NCI-H2171 treated with DMSO at 0.1 percent for 48 hours (cell line): ENCODE data around the gene STK25.

Source experiments
- DNase-seq: peaks from one replicate; lab custom pipeline; 2025; lab: John Stamatoyannopoulos, UW

The STK25 gene

DNA sequence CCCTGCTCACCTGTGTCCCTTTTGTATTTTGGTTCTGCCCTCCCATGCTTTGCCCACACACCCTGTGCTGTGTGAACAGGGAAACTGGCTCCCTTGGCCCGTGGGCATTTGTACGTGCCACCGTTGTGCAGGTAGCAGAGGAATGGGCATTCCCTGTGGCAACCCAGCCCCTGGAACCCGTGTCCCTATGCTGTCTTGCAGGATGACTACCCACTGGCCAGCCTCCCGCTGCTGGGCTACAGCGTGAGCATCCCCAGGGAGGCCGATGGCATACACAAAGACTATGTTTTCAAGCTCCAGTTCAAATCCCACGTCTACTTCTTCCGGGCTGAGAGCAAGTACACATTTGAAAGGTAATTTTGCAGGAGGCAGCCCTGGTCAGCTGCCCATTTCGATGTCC, 15.3 kb downstream of the STK25 start:
- no peak for DNase-seq

DNA sequence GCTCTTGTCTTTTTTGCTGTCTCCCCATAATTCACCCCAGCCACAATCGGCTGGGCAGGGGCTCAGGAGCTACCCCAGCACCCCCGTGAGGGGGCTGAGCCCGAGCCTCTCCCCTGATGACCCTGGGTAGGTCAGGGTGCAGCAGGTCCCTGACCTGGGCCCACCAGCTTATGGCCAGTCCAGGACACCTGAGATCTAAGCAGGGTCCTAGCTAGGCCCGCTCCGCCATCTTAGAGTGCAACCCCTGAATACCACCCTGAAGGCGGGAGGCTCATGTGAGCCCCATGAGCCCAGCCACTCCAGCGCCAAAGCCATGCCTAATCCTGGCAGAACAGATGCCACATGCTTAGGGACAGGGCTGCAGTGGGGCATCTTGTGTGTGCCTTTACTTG, 16.2 kb downstream of the STK25 start:
- DNase-seq = no peak

DNA sequence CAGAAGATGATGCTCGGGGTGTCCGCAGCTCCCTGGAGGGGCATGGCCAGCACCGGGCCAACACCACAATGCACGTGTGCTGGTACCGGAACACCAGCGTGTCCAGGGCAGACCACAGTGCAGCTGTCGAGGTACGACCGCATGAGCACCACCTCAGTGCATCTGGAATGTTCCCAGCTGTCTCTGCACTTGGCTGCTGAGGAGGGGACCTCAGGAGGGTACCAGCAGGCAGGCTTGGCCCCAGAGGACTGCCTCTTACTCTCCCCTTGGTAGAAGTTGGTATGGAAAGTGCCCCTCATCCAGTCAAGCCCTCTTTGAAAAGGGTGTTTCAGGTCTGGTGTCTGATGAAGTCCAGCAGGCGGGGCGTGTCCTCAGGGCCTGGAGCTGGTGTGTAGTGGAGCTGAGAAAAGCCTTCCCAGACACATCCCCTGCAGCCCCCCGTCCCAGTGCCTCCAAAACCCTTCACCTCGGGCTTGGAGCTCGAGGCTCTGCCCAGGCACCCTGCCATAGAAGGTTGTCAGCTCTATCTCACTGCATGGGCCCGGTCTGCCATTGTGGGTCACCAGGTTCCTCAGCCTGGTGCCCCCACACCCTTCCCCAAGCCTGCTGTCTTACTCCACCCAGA, 16.7 kb downstream of the STK25 start:
- DNase-seq = no peak

DNA sequence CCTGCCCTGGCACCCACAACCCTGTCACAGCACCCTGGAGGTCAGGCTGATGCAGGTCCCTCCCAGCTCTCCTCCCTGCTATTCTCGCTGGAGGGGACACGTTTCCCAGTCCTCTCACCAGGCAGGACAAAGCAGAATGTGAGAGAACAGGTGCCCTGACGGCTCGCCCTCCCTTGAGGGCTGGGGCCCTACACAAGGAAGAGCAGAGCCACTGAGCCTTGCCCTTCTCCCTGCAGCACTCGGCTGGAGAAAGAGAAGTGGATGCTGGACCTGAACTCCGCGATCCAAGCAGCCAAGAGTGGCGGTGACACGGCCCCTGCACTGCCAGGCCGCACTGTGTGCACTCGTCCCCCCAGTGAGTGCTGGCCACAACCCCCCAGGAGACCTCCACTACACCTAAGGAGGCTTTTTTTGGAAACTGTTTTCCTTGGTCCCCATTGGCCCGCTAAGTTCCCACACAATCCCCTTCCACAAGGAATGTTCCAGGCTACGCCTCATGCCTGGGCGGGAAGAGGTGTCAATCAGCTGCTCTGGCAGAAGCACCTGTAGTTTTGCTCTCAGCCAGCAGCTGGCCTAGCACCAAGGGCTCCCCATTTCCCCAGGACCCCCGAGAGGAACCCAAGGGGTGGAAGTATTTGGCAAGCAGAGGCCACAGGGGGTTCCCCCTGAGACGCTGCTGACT, 17.4 kb downstream of the STK25 start:
- no peak for DNase-seq

DNA sequence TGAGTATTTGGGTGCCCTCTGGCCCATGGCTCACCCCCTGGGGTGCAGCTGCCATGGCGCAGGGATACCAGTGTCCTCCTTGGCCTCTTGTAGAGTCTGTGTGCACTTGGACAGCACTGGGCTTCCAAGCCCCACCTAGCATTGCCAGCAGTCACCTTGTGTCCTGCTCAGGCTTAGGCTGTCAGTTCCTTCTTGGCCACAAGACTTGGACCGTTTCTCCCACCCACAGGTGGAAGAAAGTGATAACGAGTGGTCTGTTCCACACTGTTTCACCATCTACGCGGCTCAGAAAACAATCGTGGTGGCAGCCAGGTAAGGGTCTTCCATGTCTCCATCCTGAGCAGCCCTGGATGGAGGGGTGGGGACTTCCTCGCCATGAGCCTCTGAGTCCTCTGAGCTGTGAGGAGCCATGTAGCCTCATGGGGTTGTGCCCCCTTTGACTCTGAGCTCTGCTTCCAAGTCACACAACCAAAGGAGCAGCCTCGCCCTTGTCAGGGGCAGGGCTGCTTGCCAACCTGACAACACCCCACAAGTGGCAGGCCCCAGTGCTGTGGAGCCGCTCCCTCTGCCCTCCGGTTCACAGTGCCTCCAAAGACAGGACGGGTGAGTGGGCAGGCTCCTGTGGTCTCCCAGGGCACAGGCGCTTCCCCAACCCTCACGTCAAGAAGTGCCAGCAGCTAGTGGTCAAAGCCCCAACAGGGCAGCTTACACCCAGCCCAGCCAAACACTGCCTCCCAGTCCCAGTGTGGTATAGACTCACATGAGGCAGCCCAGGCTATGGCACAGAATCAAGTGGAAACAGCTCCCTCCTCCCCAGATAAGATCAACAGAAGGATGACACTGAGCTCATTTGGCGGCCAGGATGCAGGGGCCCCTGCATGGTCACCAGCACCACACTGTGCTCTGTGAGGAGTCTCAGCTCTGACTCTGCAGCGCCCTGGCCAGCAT, 18.4 kb downstream of the STK25 start:
- no peak for DNase-seq

DNA sequence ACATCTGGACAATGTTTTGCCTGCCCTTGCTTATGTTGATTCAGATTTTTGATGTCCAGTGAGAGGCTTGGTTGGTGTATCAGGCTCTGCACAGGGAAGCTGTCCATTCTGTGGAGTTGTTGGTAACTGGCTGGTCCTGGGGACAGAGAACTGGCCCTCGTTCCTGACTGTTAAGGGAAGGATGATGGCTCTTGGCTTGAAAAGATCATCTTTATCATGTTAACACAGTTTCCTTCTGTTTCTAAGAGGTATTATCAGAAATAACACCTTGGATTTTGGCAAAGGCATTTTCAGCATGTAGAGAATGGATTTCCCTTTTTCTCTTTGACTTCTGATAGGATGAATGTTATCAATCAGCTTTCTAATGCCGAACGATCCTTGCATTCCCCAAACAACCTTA, 19.3 kb downstream of the STK25 start:
- DNase-seq = no peak

DNA sequence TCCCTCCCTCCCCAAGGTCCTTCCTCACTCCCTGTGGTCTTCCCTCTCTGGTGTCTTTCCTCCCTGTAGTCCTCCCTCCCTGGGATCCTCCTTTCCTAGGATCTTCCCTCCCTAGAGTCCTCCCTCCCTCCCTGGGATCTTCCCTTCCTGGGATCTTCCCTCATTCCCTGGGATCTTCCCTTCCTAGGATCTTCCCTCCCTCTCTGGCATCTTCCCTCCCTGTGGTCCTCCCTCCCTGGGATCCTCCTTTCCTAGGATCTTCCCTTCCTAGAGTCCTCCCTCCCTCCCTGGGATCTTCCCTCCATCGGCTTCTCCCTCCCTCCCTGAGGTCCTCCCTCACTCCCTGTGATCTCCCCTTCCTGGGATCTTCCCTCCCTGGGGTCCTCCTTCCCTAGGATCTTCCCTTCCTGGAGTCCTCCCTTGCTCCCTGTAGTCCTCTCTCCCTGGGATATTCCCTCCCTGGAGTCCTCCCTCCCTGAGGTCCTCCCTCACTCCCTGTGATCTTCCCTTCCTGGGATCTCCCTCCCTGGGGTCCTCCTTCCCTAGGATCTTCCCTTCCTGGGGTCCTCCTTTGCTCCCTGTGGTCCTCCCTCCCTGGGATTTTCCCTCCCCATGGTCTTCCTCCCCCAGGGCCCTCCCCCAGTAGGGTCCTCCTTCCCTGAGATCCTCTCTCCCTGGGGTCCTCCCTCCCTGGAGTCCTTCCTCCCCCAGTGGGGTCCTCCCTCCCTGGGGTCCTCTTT, 23.0 kb downstream of the STK25 start:
- no peak for DNase-seq

DNA sequence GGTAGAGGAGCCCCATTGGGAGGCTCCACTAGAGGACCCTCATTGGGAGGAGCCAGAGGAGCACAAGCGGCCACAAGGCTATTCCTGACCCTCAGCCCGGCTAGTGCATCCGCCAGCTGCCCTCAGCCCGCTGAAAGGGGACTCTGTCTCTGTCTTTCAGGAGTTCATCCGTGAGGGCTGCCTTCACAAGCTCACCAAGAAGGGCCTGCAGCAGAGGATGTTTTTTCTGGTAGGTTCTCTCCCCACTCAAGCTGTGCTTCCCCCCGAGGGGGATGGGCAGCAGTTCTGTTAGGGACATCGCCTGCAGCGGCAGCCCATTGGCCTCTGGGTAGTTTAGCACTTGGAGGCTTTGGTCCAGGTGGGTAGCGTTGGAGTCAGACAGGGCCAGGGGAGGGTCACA, 25.1 kb downstream of the STK25 start:
- no peak for DNase-seq

DNA sequence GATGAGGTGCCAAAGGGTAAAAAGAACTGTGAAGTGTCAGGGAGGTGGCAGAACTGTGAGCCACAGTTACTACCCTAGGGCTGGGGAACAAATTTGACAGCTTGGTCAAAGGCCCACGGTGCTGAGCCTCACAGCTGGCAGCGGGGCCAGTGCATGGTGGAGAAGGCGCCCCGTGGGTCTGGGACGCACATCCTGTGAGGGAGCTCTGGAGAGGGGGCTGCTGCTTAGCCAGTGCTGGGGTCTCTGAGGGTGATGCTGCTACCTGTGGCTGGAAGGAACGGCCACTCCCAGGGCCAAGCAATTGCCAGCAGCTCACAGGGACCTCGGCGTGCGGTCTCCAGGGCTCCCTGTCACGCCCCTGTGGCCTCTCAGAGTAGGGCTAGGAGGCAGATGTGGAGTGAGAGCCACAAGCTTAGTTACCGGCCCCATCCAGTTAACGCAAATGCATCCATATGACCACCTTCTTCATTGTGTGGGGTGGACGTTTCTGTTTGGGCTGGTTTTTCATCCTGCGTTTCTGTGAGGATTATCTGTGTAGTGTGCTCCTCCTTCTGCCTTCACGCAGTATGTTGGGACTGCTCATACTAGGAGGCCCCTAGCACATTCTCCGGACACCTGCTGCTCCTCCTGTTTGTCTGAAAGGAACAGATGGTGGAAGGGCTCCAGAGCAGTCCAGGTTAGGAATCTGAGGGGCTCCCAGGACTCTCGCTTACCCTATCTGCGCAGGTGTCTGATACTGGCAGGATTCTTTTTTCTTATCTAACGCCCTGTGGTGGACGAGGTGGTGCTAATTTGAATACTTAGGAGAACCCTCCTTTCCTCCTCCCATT, 26.0 kb downstream of the STK25 start:
- peak; percentile 66 for DNase-seq

DNA sequence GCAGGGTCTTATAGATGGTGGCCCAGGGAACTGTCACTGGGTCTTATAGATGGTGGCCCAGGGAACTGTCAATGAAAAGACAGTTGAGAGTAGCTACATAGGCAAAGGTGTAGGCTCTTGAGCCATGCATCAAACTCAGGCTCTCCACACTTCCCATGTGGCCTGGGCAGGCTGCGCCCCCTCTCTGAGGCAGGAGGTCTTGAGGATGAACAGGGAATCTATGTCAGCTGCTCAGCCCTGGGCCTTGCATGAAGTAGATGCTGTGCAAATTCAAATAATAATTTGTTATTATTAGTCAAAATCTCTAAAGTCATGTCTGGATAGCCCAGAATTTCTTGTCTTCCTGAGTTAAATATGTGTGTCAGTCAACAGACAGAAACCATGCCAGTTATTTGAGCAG, 26.7 kb downstream of the STK25 start:
- DNase-seq = no peak

DNA sequence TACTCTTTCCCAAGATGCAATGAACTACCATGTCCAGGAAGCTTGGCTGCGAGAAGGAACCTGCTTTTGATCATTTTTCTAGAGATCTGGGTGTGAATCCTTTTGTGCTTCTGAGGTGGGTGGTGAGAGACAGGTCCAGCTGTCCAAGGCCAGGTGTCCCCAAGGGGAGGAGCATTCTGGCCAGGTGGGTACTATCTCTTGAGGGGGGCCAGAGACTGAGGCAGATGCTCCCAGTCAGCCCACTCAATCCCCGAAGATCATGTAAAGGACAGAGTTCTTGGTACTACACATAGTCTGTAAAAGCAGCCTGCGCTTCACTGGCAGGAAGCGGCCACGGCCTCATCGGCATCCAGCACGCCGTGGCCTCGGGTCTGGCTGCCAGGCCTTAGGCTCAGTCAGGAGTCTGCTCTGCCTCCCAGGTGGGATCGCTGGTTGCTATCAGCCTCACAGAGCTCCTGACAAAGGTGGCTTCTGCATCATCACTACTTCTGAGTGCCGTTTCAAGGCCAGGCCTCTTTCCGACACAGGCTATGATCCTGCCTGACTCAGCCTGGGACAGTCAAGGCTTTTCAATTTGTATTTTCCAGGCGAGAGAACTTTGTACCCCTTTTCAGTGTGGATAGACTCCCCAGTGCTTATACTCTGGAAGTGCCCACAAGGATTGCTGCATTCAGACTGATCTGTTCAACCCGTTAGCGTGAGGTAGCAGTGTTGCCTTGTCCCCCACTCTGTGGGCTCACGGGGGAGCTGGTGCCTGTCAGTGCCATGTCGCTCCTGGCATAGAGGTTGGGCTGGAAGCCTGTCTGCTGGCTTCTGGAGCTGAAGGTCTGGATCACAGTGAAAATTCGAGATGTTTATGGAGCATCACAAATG, 29.1 kb downstream of the STK25 start:
- no peak for DNase-seq

DNA sequence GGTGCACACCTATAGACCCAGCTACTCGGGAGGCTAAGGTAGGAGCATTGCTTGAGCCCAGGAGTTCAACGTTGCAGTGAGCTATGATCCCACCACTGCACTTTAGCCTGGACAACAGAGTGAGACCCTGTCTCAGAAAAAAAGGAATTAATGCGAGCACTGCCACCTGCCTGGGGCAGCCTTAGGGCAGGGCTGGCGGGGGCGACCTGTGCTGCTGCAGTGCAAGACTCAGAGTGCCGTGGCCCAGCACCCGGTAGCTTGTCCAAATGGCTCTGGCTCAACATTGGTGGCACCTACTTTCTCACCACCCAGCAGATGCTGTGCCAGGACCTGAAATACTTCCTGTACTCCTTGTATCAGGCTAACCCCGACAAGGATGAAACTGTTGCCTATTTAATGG, 30.2 kb downstream of the STK25 start:
- DNase-seq = no peak

DNA sequence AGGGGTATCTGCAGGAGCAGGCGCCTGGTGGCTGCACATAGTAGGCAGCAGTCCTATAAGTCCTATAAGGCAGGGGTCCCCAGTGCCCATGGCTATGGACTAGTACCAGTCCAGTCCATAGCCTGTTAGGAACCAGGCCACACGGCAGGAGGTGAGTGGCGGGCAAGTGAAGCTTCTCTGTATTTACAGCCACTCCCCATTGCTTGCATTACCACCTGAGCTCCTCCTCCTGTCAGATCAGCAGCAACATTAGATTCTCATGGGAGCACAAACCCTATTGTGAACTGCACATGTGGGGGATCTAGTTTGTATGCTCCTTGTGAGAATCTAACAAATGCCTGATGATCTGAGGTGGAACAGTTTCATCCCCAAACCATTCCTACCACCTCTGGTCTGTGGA, 33.1 kb downstream of the STK25 start:
- no peak for DNase-seq

DNA sequence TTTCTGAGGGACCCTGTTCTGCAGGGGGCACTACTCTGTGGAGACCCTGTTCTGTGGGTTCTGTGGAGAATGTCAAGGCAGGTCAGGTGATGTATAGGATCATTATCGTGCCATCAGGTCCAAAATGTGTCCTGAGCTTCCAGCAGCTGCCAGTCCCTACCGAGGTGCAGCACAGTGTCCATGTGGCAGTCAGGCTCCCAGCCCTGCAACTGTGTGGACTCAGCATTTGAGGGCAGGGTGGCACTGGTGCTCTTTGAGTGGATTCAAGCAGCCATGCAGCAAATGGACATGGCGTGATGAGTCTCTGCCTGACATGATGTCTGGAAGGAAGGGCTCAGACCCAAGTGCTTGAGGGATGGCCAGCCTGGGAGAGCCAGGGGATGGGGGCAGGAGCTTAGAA, 35.0 kb downstream of the STK25 start:
- no peak for DNase-seq

DNA sequence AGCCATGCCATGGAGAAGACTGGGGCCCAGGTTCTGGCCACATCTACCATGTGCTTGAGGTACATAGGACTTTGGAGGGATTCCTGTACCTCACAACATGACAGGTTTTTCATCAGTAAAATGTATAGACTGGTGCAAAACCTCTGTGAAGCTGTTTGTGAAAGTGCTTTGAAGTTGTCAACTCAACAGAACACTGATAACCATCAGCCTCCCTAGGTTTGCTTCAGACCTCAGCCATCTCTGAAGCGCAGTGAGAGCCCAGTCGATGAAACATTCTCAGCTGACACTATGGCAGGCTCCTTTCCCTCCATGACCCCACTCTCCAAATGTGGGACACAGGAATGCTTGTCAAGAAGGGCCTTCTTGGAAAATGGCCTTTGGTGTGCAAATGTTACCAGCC, 38.6 kb downstream of the STK25 start:
- DNase-seq = no peak

DNA sequence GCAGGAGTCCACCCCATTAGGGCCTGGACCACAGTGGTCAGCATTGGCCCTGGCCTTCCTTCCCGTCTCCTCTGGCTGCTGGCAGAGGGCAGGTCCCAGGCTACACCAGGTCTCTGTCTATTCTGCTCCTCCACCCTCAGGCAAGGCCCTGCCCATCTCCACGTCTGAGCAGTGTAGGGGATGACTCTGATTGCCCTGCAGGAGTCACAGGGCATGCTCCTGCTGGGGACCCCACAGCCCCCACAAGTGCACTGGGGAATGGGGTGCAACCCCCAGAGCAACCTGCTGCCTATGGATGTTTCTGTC, 40.0 kb downstream of the STK25 start:
- no peak for DNase-seq

DNA sequence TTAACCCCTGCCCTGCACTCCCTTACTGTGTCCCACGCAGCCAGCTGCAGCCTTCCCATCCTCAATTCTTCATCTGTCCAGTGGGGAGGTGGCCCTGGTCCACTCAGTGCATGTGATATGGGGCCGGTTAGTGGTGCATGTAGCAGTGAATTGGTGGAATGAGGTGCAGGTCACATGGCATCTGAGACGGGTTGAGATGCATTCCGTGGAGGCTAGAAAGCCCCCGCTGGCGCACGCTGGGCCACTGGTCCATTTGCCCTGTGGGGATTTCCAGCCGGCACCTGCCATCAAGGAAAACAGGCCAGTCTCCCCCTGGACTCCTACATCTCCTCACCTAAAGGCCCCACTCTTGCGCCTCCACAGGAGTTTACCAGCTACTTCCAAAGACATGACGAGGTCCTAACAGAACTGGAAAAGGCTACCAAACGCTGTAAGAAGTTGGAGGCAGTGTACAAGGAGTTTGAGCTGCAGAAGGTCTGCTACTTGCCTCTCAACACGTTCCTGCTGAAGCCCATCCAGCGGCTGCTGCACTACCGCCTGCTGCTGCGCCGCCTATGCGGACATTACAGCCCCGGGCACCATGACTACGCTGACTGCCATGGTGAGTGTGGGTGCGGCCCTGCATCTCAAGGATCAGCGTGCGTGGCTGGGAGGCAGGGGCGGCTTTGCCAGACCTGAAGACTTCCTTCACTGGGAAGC, 40.5 kb downstream of the STK25 start:
- no peak for DNase-seq

DNA sequence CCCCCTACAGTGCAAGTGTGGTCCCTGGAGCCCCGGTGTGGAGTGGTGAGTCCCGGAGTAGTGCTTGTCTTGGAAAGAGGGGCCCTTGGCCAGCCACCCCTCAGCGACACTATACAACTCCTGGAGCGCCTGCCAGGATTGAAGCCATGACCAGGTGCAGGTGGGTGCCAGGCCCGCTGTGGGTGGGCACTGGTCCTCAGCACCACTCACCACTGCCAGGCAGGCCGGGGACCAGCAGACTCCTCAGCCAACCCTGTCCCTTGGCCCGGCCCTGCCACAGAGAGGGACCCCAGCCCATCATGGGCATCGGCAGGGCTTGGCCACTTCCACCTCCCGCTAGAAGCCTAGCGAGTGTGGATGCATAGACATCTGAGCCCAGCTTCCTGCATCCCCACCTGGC, 42.2 kb downstream of the STK25 start:
- no peak for DNase-seq

DNA sequence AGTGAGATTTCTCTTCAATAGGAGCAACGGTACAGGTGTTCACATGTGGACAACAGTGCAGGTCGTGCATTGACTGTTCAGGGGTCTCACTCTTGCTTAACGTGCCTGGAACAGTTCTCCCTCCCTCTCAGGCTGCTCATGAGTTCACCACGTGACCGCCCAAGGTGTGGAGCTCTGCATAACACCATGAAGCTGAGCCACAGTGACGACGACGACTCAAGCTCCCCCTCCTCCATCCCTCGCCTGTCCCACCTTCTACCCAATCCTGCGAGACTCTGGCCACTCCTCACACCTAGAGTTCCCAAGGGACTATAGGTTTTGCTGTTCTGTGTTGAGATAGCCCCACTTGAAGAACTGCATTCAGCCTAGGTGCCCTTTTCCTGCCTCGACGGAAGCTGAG, 42.8 kb downstream of the STK25 start:
- no peak for DNase-seq
